ENCODE data around the gene RBM5. TPM values are rescaled to one million over a fixed set of nuclear protein-coding genes. Genes with fewer than 3 reads are reported as not detected.

Gene RBM5
- total RNA-seq, 1 donor from 2014 or later = 179 TPM

DNA sequence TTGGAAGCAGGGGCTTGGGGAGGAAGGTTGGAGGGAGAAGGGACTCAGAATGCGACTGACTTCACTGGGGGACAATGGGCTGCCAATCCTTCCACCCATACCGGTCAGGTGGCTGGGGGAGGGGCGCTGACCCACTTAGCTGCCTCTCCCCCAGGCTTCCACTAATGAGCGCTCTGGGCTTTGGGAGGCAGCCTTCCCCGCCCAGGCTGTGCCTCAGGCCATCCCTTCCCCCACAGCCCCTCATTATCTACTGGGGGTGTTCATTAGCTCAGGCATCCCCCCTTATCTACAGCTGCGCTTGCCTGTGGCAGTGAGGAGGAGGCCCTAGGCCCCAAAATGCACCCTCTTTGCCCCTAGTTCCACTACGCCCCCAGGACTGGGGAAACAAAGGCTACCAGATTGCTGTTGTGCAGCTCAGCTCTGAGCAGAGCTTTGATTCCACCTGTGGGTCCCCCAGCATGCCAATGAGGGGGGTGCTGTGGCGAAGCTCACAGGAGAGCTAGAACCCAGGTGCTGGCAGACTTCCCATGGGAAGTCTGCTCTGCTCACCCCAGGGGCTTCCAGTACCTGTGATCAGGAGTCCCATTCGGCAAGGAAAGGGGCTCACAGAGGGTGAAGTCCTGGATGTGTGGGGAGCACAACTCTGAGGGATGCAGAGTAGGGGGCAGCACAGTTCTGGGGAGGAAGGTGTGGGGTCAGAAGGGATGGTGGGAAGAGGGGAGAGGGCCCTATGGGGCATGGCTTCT, 37.0 kb downstream of the RBM5 start:
- H3K36me3 ChIP-seq (ENCODE audit: control insufficient read depth in 3 of 3, insufficient read depth in 3 of 3, low read length in 3 of 3) = peaks cover 3 to 9% (median 5%) of the 10 kb centered on the region in 3 donors
- H3K4me1 ChIP-seq (ENCODE audit: control insufficient read depth in 3 of 3, insufficient read depth in 3 of 3, low read length in 3 of 3) = peaks cover 6 to 37% (median 29%) of the 10 kb centered on the region in 3 donors
- H3K9me3 ChIP-seq (ENCODE audit: control insufficient read depth in 3 of 3, low read length in 3 of 3) = no peaks in the 10 kb centered on the region

DNA sequence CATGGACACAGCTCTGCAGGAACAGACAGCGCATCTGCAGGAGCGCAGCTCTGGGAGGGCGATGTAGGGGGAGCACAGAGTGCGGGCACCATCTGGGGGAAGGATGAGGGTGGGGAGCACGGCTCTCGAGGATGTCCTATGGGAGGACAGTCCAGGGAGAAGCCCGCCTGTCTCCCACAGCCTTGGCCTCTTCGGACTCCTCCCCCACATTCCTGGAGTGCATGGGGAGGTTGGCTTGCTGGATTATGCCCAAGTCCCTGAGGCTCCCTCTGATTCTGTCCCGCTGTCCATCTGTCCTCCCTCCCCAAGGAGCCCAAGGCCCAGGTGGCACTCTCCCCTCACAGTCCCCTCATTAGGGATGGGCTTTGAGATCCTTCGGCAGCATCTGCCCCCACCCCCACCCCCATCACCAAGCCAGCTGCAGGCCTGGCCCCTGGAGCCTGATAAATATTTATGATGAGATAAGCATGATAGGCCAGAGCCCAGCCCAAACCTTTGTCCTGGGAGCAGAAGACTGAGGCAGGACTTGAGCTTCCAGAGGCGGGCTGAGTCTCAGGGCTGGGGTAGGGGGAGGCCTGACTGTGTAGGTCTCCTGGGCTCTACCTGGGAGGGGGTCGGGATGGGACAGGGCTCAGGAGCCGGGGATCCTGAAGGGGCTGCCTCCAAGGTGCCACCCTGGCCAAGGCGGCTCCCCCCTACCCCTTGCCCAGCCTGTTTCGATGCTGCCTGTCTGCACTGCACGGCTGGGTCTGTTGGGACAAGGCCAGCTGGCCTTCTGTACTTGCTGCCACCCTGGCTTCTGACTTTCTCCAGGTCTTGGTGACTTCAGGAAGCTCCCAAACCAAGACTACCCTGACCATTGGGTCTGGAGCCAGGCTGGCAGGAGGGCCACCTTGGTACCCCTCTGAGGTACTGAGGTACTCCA, 37.8 kb downstream of the RBM5 start:
- H3K27me3 ChIP-seq (ENCODE audit: control insufficient read depth in 3 of 3, insufficient read depth in 3 of 3, low read length in 3 of 3) = no peaks in the 10 kb centered on the region
- no peak overlapping the region for H3K9ac ChIP-seq (ENCODE audit: low read depth in 1 of 3, low read length in 3 of 3)
- peaks cover 3 to 31% (median 22%) of the 10 kb centered on the region in 3 donors for H3K4me1 ChIP-seq (ENCODE audit: control insufficient read depth in 3 of 3, insufficient read depth in 3 of 3, low read length in 3 of 3)

More for the DNA sequence above, 37.0 kb downstream of the RBM5 start:
- H3K27me3 ChIP-seq (ENCODE audit: control insufficient read depth in 3 of 3, insufficient read depth in 3 of 3, low read length in 3 of 3) = no peaks in the 10 kb centered on the region
- no peak overlapping the region for H3K9ac ChIP-seq (ENCODE audit: low read depth in 1 of 3, low read length in 3 of 3)
- no peak overlapping the region for H3K4me3 ChIP-seq (ENCODE audit: low read length in 3 of 3)
- H3K27ac ChIP-seq (ENCODE audit: low read depth, low read length) = no peak overlapping the region

DNA sequence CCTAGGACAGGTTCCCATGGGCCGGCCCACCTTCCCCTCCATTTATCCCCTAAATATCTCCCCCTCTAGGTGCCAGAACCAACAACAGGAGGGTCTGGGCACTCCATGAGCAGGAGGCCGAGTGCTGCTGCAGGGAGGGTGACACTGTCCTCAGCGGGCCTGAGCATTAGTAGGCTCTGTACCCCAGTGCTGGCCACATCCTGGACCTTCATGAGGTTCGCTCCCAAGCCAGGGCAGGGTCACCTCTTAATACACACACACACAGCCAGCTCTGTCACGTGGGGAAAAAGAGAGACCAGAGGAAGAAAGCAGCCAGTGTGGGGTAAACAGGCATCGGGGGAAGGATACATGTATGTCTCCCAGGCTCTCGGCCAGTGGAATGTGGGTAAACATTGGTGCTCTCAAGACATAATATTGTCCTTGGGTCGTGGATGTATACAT, 38.6 kb downstream of the RBM5 start:
- peaks cover 0 to 24% (median 17%) of the 10 kb centered on the region in 3 donors for H3K4me1 ChIP-seq (ENCODE audit: control insufficient read depth in 3 of 3, insufficient read depth in 3 of 3, low read length in 3 of 3)
- H3K4me3 ChIP-seq (ENCODE audit: low read length in 3 of 3) = no peak overlapping the region
- H3K27me3 ChIP-seq (ENCODE audit: control insufficient read depth in 3 of 3, insufficient read depth in 3 of 3, low read length in 3 of 3) = no peaks in the 10 kb centered on the region
- H3K27ac ChIP-seq (ENCODE audit: low read depth, low read length) = no peak overlapping the region
- peaks cover 0 to 2% (median 0%) of the 10 kb centered on the region in 3 donors for H3K36me3 ChIP-seq (ENCODE audit: control insufficient read depth in 3 of 3, insufficient read depth in 3 of 3, low read length in 3 of 3)
- no peak overlapping the region for H3K9ac ChIP-seq (ENCODE audit: low read depth in 1 of 3, low read length in 3 of 3)
- no peaks in the 10 kb centered on the region for H3K9me3 ChIP-seq (ENCODE audit: control insufficient read depth in 3 of 3, low read length in 3 of 3)

More for the DNA sequence above, 37.8 kb downstream of the RBM5 start:
- Histone ChIP-seq H3K9me3 (ENCODE audit: control insufficient read depth in 3 of 3, low read length in 3 of 3) (no peaks in the 10 kb centered on the region), H3K27ac (ENCODE audit: low read depth, low read length) (no peak overlapping the region), H3K4me3 (ENCODE audit: low read length in 3 of 3) (no peak overlapping the region), H3K36me3 (ENCODE audit: control insufficient read depth in 3 of 3, insufficient read depth in 3 of 3, low read length in 3 of 3) (peaks cover 0 to 2% (median 2%) of the 10 kb centered on the region in 3 donors)

DNA sequence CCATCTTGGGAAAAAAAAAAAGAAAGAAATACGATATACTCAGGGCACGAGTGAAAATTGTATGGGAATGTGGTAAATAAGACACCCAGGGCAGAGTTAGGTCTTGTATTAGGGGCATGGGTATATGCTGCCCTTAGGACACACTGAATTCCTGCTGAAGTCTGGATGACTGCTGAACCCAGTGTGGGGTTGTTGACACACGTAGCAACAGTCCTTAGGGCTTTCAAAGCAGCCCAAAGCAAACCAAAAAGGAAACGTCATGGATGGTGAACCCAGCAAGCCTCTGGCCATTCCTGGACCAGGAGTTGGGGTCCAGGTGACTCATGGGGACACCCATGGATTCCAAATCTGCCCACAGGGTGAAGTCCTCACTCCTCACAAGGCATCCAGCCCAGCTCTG, 39.3 kb downstream of the RBM5 start:
- Histone ChIP-seq H3K4me1 (ENCODE audit: control insufficient read depth in 3 of 3, insufficient read depth in 3 of 3, low read length in 3 of 3) (peaks cover 0 to 18% (median 17%) of the 10 kb centered on the region in 3 donors), H3K36me3 (ENCODE audit: control insufficient read depth in 3 of 3, insufficient read depth in 3 of 3, low read length in 3 of 3) (peaks cover 0 to 2% (median 0%) of the 10 kb centered on the region in 3 donors), H3K9ac (ENCODE audit: low read depth in 1 of 3, low read length in 3 of 3) (no peak overlapping the region), H3K27me3 (ENCODE audit: control insufficient read depth in 3 of 3, insufficient read depth in 3 of 3, low read length in 3 of 3) (no peaks in the 10 kb centered on the region), H3K27ac (ENCODE audit: low read depth, low read length) (no peak overlapping the region), H3K4me3 (ENCODE audit: low read length in 3 of 3) (no peak overlapping the region), H3K9me3 (ENCODE audit: control insufficient read depth in 3 of 3, low read length in 3 of 3) (no peaks in the 10 kb centered on the region)

DNA sequence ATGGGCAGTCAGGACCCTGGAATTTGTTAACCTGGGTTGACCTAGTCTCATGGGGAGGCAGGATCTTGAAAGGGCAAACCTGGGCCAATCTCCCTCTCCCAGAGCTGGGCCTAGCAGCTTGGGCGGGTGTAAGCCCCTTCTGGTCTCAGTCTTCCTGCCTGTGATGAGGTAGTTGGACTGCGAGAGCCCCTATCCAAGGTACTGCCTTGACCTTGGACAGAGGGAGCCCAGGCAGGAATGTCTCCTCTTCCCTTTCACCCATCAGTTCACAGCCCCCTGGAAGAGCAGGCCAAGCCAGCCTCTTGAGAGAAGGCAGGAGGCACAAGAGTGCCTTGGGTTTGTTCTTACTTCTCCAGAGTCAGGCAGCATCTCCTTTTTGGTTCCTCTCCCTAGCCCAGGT, 41.7 kb downstream of the RBM5 start:
- H3K4me1 ChIP-seq (ENCODE audit: control insufficient read depth in 3 of 3, insufficient read depth in 3 of 3, low read length in 3 of 3) = peaks cover under 1 to 9% (median 9%) of the 10 kb centered on the region in 3 donors
- H3K9me3 ChIP-seq (ENCODE audit: control insufficient read depth in 3 of 3, low read length in 3 of 3) = no peaks in the 10 kb centered on the region
- no peak overlapping the region for H3K27ac ChIP-seq (ENCODE audit: low read depth, low read length)
- H3K4me3 ChIP-seq (ENCODE audit: low read length in 3 of 3) = no peak overlapping the region
- no peak overlapping the region for H3K9ac ChIP-seq (ENCODE audit: low read depth in 1 of 3, low read length in 3 of 3)
- H3K36me3 ChIP-seq (ENCODE audit: control insufficient read depth in 3 of 3, insufficient read depth in 3 of 3, low read length in 3 of 3) = no peaks in the 10 kb centered on the region
- H3K27me3 ChIP-seq (ENCODE audit: control insufficient read depth in 3 of 3, insufficient read depth in 3 of 3, low read length in 3 of 3) = no peaks in the 10 kb centered on the region

DNA sequence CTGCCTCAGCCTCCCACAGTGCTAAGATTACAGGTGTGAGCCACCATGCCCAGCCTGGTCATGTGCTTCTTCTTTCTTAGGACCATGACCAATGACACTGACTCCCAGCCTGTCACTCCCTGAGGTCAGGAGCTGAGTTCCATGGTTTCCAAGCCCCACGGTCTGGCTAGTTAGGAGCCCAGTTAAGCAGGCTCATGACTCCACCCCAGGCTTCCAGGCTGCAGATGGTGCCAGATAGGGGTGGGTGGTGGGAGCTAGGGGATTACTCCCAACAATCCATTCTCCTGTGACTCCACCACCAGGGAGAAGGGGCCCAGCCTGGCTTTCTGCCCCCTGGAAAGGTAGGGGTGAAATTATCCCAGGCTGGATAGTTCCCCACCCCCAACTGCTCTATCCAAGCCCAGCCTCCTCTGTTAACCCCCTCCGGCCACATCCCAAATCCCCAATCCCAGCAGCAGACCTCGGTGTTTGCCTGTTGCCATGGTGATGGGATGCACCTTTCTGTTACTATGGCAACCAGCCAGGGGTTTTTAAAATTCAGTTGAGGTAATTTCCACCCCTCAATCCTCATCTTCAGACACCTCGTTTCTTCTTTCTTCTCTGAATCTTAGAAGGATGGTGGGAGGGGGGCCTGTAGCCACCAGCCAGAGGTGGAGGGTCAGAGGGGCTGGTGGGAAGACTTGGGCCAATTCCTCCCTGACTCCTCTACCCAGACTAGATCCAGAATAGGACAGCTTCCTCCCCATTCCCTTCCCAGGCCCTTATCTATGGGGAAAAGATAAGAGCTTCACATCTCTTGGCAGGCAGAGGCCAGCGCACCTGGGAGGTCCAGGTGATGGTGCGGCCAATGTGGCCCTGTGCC, 43.9 kb downstream of the RBM5 start:
- Histone ChIP-seq H3K27me3 (ENCODE audit: control insufficient read depth in 3 of 3, insufficient read depth in 3 of 3, low read length in 3 of 3) (no peaks in the 10 kb centered on the region), H3K27ac (ENCODE audit: low read depth, low read length) (no peak overlapping the region), H3K36me3 (ENCODE audit: control insufficient read depth in 3 of 3, insufficient read depth in 3 of 3, low read length in 3 of 3) (no peaks in the 10 kb centered on the region), H3K4me3 (ENCODE audit: low read length in 3 of 3) (no peak overlapping the region), H3K9ac (ENCODE audit: low read depth in 1 of 3, low read length in 3 of 3) (no peak overlapping the region), H3K4me1 (ENCODE audit: control insufficient read depth in 3 of 3, insufficient read depth in 3 of 3, low read length in 3 of 3) (peaks cover 14 to 18% (median 14%) of the 10 kb centered on the region in 3 donors), H3K9me3 (ENCODE audit: control insufficient read depth in 3 of 3, low read length in 3 of 3) (no peaks in the 10 kb centered on the region)

DNA sequence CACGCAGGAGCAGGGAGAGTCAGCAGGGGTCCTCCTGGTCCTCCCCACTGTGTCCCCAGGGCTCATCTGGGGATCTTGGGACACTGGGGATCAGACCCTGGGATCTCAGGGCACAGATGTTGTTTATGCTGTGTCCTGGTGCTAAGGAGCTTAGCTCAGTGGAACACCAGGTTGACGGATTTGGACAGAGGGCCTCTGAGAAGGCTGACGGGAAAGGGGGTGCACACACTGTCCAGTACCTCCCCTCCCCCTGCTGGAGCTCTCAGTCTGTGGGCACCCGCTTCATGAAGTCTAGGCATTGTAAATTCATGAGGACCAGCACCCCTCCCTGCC, 44.5 kb downstream of the RBM5 start:
- Histone ChIP-seq H3K4me1 (ENCODE audit: control insufficient read depth in 3 of 3, insufficient read depth in 3 of 3, low read length in 3 of 3) (peaks cover 15 to 19% (median 17%) of the 10 kb centered on the region in 3 donors), H3K9ac (ENCODE audit: low read depth in 1 of 3, low read length in 3 of 3) (no peak overlapping the region), H3K4me3 (ENCODE audit: low read length in 3 of 3) (no peak overlapping the region), H3K36me3 (ENCODE audit: control insufficient read depth in 3 of 3, insufficient read depth in 3 of 3, low read length in 3 of 3) (no peaks in the 10 kb centered on the region), H3K9me3 (ENCODE audit: control insufficient read depth in 3 of 3, low read length in 3 of 3) (no peaks in the 10 kb centered on the region), H3K27me3 (ENCODE audit: control insufficient read depth in 3 of 3, insufficient read depth in 3 of 3, low read length in 3 of 3) (no peaks in the 10 kb centered on the region), H3K27ac (ENCODE audit: low read depth, low read length) (no peak overlapping the region)

DNA sequence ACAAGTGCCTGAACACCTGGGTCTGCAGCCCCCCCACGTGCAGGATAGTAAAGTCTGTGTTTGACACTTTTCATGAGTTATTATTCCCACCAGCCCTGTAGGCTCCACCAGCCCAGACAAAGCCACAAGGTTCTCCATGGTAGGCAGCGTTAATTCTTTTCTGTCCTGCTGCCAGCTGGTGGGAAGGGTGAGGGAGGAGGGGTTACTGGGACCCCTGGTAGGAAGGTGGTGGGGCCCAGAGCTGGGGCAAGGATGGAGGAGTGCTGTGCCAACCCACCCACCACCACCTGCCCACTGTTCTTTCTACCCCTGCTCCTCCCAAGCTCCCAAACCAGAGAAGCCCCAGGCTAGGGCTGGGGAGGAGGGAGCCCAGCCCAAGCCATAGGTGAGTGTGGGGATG, 45.6 kb downstream of the RBM5 start:
- H3K27ac ChIP-seq (ENCODE audit: low read depth, low read length) = no peak overlapping the region
- H3K4me3 ChIP-seq (ENCODE audit: low read length in 3 of 3) = no peak overlapping the region
- no peaks in the 10 kb centered on the region for H3K9me3 ChIP-seq (ENCODE audit: control insufficient read depth in 3 of 3, low read length in 3 of 3)
- H3K4me1 ChIP-seq (ENCODE audit: control insufficient read depth in 3 of 3, insufficient read depth in 3 of 3, low read length in 3 of 3) = peaks cover 15 to 21% (median 17%) of the 10 kb centered on the region in 3 donors
- no peaks in the 10 kb centered on the region for H3K36me3 ChIP-seq (ENCODE audit: control insufficient read depth in 3 of 3, insufficient read depth in 3 of 3, low read length in 3 of 3)
- H3K9ac ChIP-seq (ENCODE audit: low read depth in 1 of 3, low read length in 3 of 3) = peak overlapping the region in 1 of 3 donors; percentile 8
- no peaks in the 10 kb centered on the region for H3K27me3 ChIP-seq (ENCODE audit: control insufficient read depth in 3 of 3, insufficient read depth in 3 of 3, low read length in 3 of 3)

DNA sequence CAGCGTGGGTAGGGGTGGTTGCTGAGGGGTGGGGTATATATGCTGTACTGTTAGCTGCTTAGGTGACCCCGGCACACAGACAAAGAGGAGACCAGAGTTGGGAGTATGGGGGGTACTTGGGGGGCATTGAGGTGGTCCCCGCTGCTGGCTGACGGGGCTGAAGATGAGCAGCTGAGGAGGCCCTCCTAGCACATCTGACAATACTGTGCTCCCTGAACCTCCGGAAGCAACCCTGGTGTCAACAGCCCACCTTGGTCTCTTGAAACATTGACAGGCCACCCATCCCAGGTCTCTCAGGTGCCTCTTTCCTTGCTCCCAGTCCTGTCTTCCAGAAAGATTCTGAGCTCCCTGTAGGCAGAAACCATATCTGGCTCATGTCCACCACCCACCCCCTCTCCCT, 47.2 kb downstream of the RBM5 start:
- H3K4me3 ChIP-seq (ENCODE audit: low read length in 3 of 3) = no peak overlapping the region
- H3K27ac ChIP-seq (ENCODE audit: low read depth, low read length) = no peak overlapping the region
- H3K9ac ChIP-seq (ENCODE audit: low read depth in 1 of 3, low read length in 3 of 3) = peak overlapping the region in 1 of 3 donors; percentile 57
- H3K4me1 ChIP-seq (ENCODE audit: control insufficient read depth in 3 of 3, insufficient read depth in 3 of 3, low read length in 3 of 3) = peaks cover 15 to 21% (median 17%) of the 10 kb centered on the region in 3 donors
- H3K27me3 ChIP-seq (ENCODE audit: control insufficient read depth in 3 of 3, insufficient read depth in 3 of 3, low read length in 3 of 3) = peaks cover 0 to 5% (median 0%) of the 10 kb centered on the region in 3 donors
- no peaks in the 10 kb centered on the region for H3K36me3 ChIP-seq (ENCODE audit: control insufficient read depth in 3 of 3, insufficient read depth in 3 of 3, low read length in 3 of 3)
- no peaks in the 10 kb centered on the region for H3K9me3 ChIP-seq (ENCODE audit: control insufficient read depth in 3 of 3, low read length in 3 of 3)

All from skeletal muscle tissue (tissue), 4 donors.